ENCODE measurements around the gene PRRC2C.

PRRC2C gene

DNA sequence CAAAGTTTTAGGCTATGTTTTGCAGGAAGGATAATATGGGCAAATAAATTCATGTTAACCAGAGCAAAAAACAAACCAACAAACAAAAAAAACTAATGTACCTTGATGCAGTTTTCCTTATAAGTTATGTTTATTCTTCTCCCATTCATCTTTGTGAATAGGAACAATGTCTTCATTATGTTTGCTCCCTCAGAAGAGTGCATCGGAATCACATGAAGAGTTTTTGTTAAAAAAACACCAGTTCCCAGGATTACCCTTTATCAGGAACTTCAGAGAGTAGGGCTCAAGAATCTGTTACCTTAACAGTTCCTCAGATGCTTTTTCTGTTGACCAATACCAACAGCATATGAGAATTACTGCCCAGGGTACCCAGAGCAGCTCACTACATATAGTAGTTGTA is 14.6 kb upstream of the PRRC2C start:
- Histone ChIP-seq H3K4me3 (ENCODE audit: low read length in 2 of 2) (no peak overlapping the region), H3K27ac (ENCODE audit: low read depth in 2 of 2, low read length in 2 of 2) (no peak overlapping the region), H3K36me3 (ENCODE audit: control insufficient read depth in 2 of 2, insufficient read depth in 2 of 2, low read length in 2 of 2) (no peaks in the 10 kb centered on the region), H3K27me3 (ENCODE audit: control insufficient read depth in 2 of 2, insufficient read depth in 2 of 2, low read length in 2 of 2) (no peaks in the 10 kb centered on the region), H3K9ac (ENCODE audit: low read depth in 1 of 2, low read length in 2 of 2) (no peak overlapping the region), H3K4me1 (ENCODE audit: control insufficient read depth in 2 of 2, insufficient read depth in 2 of 2, low read length in 2 of 2) (no peaks in the 10 kb centered on the region), H3K9me3 (ENCODE audit: control insufficient read depth in 2 of 2, low read length in 2 of 2) (no peaks in the 10 kb centered on the region)

DNA sequence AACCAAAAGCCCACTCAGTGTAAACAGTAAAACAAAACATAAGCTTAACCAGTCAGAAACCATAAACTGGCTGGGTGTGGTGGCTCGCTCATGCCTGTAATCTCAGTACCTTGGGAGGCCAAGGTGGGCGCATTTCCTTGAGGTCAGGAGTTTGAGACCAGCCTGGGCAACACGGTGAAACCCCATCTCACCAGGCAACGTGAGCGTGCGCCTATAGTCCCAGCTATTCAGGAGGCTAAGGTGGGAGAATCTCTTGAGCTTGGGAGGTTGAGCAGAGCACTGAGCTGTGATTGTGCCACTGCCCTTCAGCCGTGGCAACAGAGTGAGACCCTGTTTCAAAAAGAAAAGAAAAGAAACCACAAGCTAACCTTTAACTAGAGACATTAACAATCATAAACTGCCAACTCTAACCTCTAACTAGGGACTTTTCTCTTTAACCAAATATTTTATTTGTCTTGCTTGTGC is 13.1 kb upstream of the PRRC2C start:
- Histone ChIP-seq H3K4me3 (ENCODE audit: low read length in 2 of 2) (no peak overlapping the region), H3K36me3 (ENCODE audit: control insufficient read depth in 2 of 2, insufficient read depth in 2 of 2, low read length in 2 of 2) (no peaks in the 10 kb centered on the region), H3K9ac (ENCODE audit: low read depth in 1 of 2, low read length in 2 of 2) (no peak overlapping the region), H3K27me3 (ENCODE audit: control insufficient read depth in 2 of 2, insufficient read depth in 2 of 2, low read length in 2 of 2) (no peaks in the 10 kb centered on the region), H3K9me3 (ENCODE audit: control insufficient read depth in 2 of 2, low read length in 2 of 2) (no peaks in the 10 kb centered on the region), H3K27ac (ENCODE audit: low read depth in 2 of 2, low read length in 2 of 2) (no peak overlapping the region), H3K4me1 (ENCODE audit: control insufficient read depth in 2 of 2, insufficient read depth in 2 of 2, low read length in 2 of 2) (no peaks in the 10 kb centered on the region)

DNA sequence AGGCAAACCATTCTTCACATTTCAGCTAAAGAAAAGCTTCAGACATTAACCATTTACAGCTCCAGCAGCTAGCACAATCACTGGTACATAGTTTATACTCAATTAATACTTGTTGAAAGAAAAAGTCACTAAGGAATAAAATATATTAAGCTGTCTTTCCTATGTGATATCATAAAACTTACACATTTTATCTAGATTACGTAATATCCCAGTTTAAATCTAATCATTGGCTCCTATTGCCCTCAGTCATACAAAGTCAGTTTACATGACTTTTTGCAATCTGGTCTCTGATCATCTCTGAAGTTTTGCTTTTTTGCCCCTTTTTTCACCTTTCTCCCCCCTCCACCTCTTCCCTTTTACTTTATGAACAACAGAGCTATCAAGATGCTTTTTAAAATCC is 8.5 kb upstream of the PRRC2C start:
- Histone ChIP-seq H3K4me1 (ENCODE audit: control insufficient read depth in 2 of 2, insufficient read depth in 2 of 2, low read length in 2 of 2) (no peaks in the 10 kb centered on the region), H3K9me3 (ENCODE audit: control insufficient read depth in 2 of 2, low read length in 2 of 2) (no peaks in the 10 kb centered on the region), H3K27me3 (ENCODE audit: control insufficient read depth in 2 of 2, insufficient read depth in 2 of 2, low read length in 2 of 2) (no peaks in the 10 kb centered on the region), H3K9ac (ENCODE audit: low read depth in 1 of 2, low read length in 2 of 2) (no peak overlapping the region), H3K27ac (ENCODE audit: low read depth in 2 of 2, low read length in 2 of 2) (no peak overlapping the region), H3K4me3 (ENCODE audit: low read length in 2 of 2) (no peak overlapping the region), H3K36me3 (ENCODE audit: control insufficient read depth in 2 of 2, insufficient read depth in 2 of 2, low read length in 2 of 2) (no peaks in the 10 kb centered on the region)

DNA sequence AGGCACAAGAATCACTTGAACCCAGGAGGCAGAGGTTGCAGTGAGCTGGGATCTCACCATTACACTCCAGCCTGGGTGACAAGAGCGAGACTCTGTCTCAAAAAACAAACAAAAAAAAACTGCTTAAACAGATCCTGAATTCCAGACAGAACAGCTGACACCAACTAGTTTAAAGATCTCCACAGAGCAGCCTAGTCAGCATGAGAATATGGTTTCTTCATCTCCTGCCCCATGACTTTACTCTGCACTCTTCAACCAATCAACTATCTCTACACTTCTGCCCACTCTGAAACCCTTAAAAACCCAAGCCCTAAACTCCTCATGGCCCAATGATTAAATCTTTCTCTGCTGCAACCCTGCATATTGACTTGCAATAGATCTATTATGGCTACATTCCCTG is 7.5 kb upstream of the PRRC2C start:
- Histone ChIP-seq H3K9ac (ENCODE audit: low read depth in 1 of 2, low read length in 2 of 2) (no peak overlapping the region), H3K4me1 (ENCODE audit: control insufficient read depth in 2 of 2, insufficient read depth in 2 of 2, low read length in 2 of 2) (no peaks in the 10 kb centered on the region), H3K36me3 (ENCODE audit: control insufficient read depth in 2 of 2, insufficient read depth in 2 of 2, low read length in 2 of 2) (no peaks in the 10 kb centered on the region), H3K27ac (ENCODE audit: low read depth in 2 of 2, low read length in 2 of 2) (no peak overlapping the region), H3K9me3 (ENCODE audit: control insufficient read depth in 2 of 2, low read length in 2 of 2) (no peaks in the 10 kb centered on the region), H3K4me3 (ENCODE audit: low read length in 2 of 2) (no peak overlapping the region), H3K27me3 (ENCODE audit: control insufficient read depth in 2 of 2, insufficient read depth in 2 of 2, low read length in 2 of 2) (no peaks in the 10 kb centered on the region)

DNA sequence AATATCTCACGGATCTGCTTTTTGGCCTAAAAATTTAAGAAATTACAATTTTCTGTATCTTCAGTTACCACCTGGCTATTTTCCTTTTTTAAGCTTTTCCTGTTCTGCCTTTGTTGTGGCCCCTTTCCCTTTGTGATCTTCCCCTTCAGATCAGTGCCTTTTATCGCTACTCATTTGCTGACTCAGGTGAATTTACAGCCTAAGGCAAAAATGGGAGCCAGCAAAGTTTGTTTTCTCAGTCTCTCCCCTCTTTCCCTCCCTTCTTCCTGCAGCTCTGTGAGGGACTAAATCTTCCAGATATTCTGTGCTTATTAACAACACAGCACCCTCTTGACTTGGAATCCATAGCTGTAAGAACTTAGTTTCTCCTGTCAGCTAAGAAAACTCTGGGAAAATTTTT is 5.3 kb upstream of the PRRC2C start:
- Histone ChIP-seq H3K9me3 (ENCODE audit: control insufficient read depth in 2 of 2, low read length in 2 of 2) (no peaks in the 10 kb centered on the region), H3K4me3 (ENCODE audit: low read length in 2 of 2) (no peak overlapping the region), H3K4me1 (ENCODE audit: control insufficient read depth in 2 of 2, insufficient read depth in 2 of 2, low read length in 2 of 2) (peaks cover 0 to 7% of the 10 kb centered on the region in 2 donors), H3K27me3 (ENCODE audit: control insufficient read depth in 2 of 2, insufficient read depth in 2 of 2, low read length in 2 of 2) (no peaks in the 10 kb centered on the region), H3K9ac (ENCODE audit: low read depth in 1 of 2, low read length in 2 of 2) (no peak overlapping the region), H3K27ac (ENCODE audit: low read depth in 2 of 2, low read length in 2 of 2) (no peak overlapping the region), H3K36me3 (ENCODE audit: control insufficient read depth in 2 of 2, insufficient read depth in 2 of 2, low read length in 2 of 2) (no peaks in the 10 kb centered on the region)

DNA sequence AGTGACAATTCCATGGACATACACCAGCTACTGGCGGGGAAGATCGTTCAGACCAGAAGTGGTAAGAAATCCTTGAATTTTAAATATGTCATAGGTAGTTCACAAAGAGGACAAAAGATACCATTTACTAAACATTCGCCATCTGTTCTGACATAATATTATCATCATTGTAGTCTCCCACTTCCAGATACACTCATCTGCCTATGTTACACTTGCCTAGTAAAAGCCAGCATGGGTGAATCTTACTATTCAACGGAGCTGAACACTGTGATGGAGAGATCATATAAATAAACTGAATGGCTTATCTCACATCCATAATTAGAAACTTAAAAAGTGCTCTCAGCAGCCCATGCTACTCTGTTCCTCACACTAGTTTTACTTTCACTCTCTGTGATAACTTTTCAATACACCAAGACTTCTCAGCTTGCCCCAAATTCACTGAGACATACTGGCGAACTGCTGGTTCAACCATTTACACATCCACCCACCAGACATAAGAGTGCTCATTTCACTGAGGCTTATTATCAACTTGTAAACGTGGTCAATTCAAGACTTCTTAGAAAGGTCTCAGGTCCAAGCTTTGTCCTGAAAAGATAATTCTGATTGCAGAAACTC is 463 bp upstream of the PRRC2C start:
- peaks cover 9 to 21% of the 10 kb centered on the region in 2 donors for H3K4me1 ChIP-seq (ENCODE audit: control insufficient read depth in 2 of 2, insufficient read depth in 2 of 2, low read length in 2 of 2)
- H3K27me3 ChIP-seq (ENCODE audit: control insufficient read depth in 2 of 2, insufficient read depth in 2 of 2, low read length in 2 of 2) = no peaks in the 10 kb centered on the region
- no peaks in the 10 kb centered on the region for H3K36me3 ChIP-seq (ENCODE audit: control insufficient read depth in 2 of 2, insufficient read depth in 2 of 2, low read length in 2 of 2)
- H3K27ac ChIP-seq (ENCODE audit: low read depth in 2 of 2, low read length in 2 of 2) = peak overlapping the region; percentile 97 to 100
- H3K4me3 ChIP-seq (ENCODE audit: low read length in 2 of 2) = peak overlapping the region; percentile 83 to 97
- H3K9me3 ChIP-seq (ENCODE audit: control insufficient read depth in 2 of 2, low read length in 2 of 2) = no peaks in the 10 kb centered on the region
- H3K9ac ChIP-seq (ENCODE audit: low read depth in 1 of 2, low read length in 2 of 2) = peak overlapping the region; percentile 98 to 100

DNA sequence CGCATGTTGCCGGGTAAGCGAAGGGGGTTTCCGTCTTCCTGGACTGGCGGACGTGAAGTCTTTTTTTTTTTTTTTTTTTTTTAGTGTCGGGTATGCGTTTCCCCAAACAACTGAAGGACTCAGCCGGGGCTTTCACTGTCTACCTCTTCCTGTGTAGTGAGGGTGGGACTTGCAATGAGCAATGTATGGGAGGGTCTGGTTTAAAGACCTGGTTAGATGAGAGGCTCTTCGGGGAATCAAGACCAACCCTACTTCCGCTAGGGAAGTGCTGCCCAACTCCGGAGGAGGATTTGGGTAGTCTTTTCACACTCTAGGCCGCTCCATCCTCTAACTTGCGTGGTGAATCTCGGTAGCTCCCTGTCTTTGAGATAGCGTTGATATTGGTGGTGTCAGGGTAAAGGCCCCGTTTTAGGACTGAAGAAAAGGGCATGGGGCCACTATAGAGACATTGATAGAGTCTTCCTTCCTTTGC is 754 bp downstream of the PRRC2C start:
- Histone ChIP-seq H3K27me3 (ENCODE audit: control insufficient read depth in 2 of 2, insufficient read depth in 2 of 2, low read length in 2 of 2) (no peaks in the 10 kb centered on the region), H3K36me3 (ENCODE audit: control insufficient read depth in 2 of 2, insufficient read depth in 2 of 2, low read length in 2 of 2) (peaks cover 0 to 1% of the 10 kb centered on the region in 2 donors), H3K27ac (ENCODE audit: low read depth in 2 of 2, low read length in 2 of 2) (peak overlapping the region; percentile 97 to 100), H3K9me3 (ENCODE audit: control insufficient read depth in 2 of 2, low read length in 2 of 2) (no peaks in the 10 kb centered on the region), H3K4me1 (ENCODE audit: control insufficient read depth in 2 of 2, insufficient read depth in 2 of 2, low read length in 2 of 2) (peaks cover 9 to 21% of the 10 kb centered on the region in 2 donors), H3K4me3 (ENCODE audit: low read length in 2 of 2) (peak overlapping the region; percentile 83 to 97), H3K9ac (ENCODE audit: low read depth in 1 of 2, low read length in 2 of 2) (peak overlapping the region; percentile 98 to 100)

DNA sequence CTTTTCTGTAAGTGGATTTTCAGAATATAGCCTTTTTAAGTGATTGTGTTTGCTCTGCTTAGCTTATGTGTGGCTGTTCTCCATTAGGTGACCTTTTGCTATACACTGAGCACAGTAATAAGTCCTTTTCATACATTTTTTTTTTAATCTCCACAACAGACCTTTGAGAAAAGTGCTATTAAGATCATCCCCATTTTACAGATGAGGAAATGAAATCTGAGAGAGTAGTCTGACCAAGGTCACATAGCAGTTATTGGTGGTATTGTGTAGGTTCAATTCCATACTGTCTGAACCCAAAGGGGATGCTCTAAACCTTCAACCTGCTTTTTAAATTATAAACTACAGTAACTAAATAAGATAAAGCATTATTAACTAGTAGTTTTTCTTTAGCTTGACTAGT is 1.7 kb downstream of the PRRC2C start:
- peaks cover 0 to 5% of the 10 kb centered on the region in 2 donors for H3K36me3 ChIP-seq (ENCODE audit: control insufficient read depth in 2 of 2, insufficient read depth in 2 of 2, low read length in 2 of 2)
- H3K9ac ChIP-seq (ENCODE audit: low read depth in 1 of 2, low read length in 2 of 2) = peak overlapping the region in 1 of 2 donors; percentile 100
- H3K9me3 ChIP-seq (ENCODE audit: control insufficient read depth in 2 of 2, low read length in 2 of 2) = no peaks in the 10 kb centered on the region
- peaks cover 9 to 21% of the 10 kb centered on the region in 2 donors for H3K4me1 ChIP-seq (ENCODE audit: control insufficient read depth in 2 of 2, insufficient read depth in 2 of 2, low read length in 2 of 2)
- H3K4me3 ChIP-seq (ENCODE audit: low read length in 2 of 2) = peak overlapping the region; percentile 83 to 97
- no peak overlapping the region for H3K27ac ChIP-seq (ENCODE audit: low read depth in 2 of 2, low read length in 2 of 2)
- H3K27me3 ChIP-seq (ENCODE audit: control insufficient read depth in 2 of 2, insufficient read depth in 2 of 2, low read length in 2 of 2) = no peaks in the 10 kb centered on the region

DNA sequence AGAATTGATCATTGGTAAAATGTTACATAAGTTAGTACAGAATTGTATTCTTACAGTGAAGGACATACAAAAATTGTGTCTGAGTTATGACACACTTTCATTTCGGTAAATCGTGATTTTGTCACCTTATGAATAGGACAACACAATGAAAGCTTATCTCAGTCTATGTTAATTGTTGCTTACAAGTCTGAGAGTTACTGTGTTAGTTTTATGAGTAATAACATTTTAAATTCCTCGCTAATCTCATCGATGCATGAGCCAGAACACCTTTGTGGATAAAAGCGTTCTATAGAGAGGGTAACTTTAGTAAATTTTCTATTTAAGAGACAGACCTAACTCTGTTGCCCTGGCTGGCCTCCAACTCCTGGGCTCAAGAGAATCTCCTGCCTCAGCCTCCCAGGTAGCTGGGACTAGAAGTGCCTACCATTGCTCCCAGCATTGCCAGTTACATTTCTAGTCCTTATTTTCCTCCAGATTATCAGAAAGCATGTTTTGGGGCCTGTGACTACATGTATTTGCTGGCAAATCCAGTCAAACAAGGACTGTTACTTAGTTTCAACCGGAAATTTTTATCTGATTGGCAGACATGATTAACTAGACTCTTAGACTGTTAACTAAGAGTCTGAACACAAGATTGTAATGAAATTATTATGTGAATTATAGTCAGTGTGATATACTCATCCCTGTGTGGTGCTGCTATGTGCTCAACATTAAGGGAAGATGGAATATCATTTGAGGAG is 3.0 kb downstream of the PRRC2C start:
- no peaks in the 10 kb centered on the region for H3K9me3 ChIP-seq (ENCODE audit: control insufficient read depth in 2 of 2, low read length in 2 of 2)
- H3K36me3 ChIP-seq (ENCODE audit: control insufficient read depth in 2 of 2, insufficient read depth in 2 of 2, low read length in 2 of 2) = peaks cover 0 to 5% of the 10 kb centered on the region in 2 donors
- no peak overlapping the region for H3K9ac ChIP-seq (ENCODE audit: low read depth in 1 of 2, low read length in 2 of 2)
- H3K4me3 ChIP-seq (ENCODE audit: low read length in 2 of 2) = no peak overlapping the region
- H3K27ac ChIP-seq (ENCODE audit: low read depth in 2 of 2, low read length in 2 of 2) = no peak overlapping the region
- no peaks in the 10 kb centered on the region for H3K27me3 ChIP-seq (ENCODE audit: control insufficient read depth in 2 of 2, insufficient read depth in 2 of 2, low read length in 2 of 2)
- H3K4me1 ChIP-seq (ENCODE audit: control insufficient read depth in 2 of 2, insufficient read depth in 2 of 2, low read length in 2 of 2) = peaks cover 9 to 23% of the 10 kb centered on the region in 2 donors

DNA sequence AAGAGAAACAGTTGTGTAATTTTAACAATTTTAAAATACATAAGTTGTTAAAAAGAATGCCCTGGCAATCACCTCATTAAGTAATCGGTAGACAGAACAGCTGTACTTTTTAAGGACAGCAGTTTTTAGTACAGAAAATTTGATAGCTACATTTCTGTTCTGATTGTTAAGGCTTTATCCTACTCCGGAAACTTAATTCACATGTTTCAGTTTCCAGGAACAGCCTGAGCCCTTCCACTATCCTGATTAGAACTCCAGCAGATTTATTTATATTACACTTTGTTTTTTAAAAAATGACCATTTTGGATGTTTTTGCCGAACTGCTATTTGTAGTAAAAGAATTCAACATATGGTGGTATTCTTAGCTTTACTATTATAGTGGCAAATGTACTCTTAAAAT is 8.7 kb downstream of the PRRC2C start:
- H3K4me1 ChIP-seq (ENCODE audit: control insufficient read depth in 2 of 2, insufficient read depth in 2 of 2, low read length in 2 of 2) = peaks cover 0 to 3% of the 10 kb centered on the region in 2 donors
- no peaks in the 10 kb centered on the region for H3K27me3 ChIP-seq (ENCODE audit: control insufficient read depth in 2 of 2, insufficient read depth in 2 of 2, low read length in 2 of 2)
- H3K9me3 ChIP-seq (ENCODE audit: control insufficient read depth in 2 of 2, low read length in 2 of 2) = no peaks in the 10 kb centered on the region
- H3K4me3 ChIP-seq (ENCODE audit: low read length in 2 of 2) = no peak overlapping the region
- H3K36me3 ChIP-seq (ENCODE audit: control insufficient read depth in 2 of 2, insufficient read depth in 2 of 2, low read length in 2 of 2) = peaks cover 2 to 5% of the 10 kb centered on the region in 2 donors
- H3K27ac ChIP-seq (ENCODE audit: low read depth in 2 of 2, low read length in 2 of 2) = no peak overlapping the region
- no peak overlapping the region for H3K9ac ChIP-seq (ENCODE audit: low read depth in 1 of 2, low read length in 2 of 2)
